Measurements from ENCODE around the gene SMPD4. TPM values are rescaled to one million over a fixed set of nuclear protein-coding genes. Genes with fewer than 3 reads are reported as not detected.
"Not testable (repeated sequence)": the region's sequence is repeated elsewhere in the genome, so short reads cannot be mapped to it uniquely, and the experiment has no call there.

SMPD4 gene, protein sequence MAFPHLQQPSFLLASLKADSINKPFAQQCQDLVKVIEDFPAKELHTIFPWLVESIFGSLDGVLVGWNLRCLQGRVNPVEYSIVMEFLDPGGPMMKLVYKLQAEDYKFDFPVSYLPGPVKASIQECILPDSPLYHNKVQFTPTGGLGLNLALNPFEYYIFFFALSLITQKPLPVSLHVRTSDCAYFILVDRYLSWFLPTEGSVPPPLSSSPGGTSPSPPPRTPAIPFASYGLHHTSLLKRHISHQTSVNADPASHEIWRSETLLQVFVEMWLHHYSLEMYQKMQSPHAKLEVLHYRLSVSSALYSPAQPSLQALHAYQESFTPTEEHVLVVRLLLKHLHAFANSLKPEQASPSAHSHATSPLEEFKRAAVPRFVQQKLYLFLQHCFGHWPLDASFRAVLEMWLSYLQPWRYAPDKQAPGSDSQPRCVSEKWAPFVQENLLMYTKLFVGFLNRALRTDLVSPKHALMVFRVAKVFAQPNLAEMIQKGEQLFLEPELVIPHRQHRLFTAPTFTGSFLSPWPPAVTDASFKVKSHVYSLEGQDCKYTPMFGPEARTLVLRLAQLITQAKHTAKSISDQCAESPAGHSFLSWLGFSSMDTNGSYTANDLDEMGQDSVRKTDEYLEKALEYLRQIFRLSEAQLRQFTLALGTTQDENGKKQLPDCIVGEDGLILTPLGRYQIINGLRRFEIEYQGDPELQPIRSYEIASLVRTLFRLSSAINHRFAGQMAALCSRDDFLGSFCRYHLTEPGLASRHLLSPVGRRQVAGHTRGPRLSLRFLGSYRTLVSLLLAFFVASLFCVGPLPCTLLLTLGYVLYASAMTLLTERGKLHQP
- polyA plus RNA-seq (2013), result 46.4 and 46.6 TPM in 2 replicates

DNA sequence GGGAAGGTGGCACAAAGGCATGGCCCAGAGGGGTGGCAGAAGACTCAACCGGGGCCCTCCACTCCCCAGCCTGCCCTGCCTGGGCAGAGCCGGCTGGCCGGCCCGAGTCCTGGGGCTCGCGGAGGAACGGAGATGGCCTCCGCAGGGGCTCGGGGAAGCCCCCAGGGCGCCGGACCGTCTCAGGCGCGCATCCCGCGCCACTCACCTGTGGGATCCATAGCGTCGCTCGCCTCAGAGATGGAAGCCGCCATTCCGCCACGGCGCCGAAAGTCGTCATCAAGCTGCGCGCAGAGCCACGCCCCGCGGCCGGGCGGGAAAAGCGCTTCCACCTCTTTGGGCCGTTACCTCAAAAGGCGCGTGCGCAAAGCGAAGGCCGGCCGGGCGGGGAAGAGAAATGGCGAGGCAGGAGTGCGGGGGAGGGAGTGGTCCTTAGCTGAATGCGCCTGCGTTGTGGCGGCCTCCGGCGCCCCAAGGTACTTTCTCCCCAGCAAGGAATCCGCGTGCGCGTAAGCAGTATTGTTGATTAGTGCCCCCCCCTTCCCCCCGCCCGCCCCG is at the start of gene SMPD4:
Gene SMPD4 (minus strand): TSS at position 278 of the 555 bp plus-strand sequence. CDS start 5,010 bp downstream, outside the sequence.
- DNase-seq, result peak; percentile 97 to 99
- H3K4me3 ChIP-seq (ENCODE audit: low read depth, low read length), result peak within 1 kb of the TSS; percentile 96
- H2AFZ ChIP-seq (ENCODE audit: insufficient read depth, low read length, poor library complexity), result peak within 1 kb of the TSS; percentile 98
- peaks cover 15 to 16% of the 10 kb centered on the region in 2 experiments for H3K36me3 ChIP-seq (ENCODE audit: control insufficient read depth in 1 of 2, insufficient read depth in 2 of 2, low read length in 2 of 2)
- H3K14ac ChIP-seq (ENCODE audit: low read length), result peak within 1 kb of the TSS; percentile 96
- no peaks in the 10 kb centered on the region for H3K27me3 ChIP-seq (ENCODE audit: insufficient read depth, low read length)
- no peak within 1 kb of the TSS for H3K23ac ChIP-seq (ENCODE audit: low read length)
- H2BK5ac ChIP-seq (ENCODE audit: low read depth, low read length, poor library complexity), result peak within 1 kb of the TSS; percentile 95
- H2AK5ac ChIP-seq (ENCODE audit: low read length), result peak within 1 kb of the TSS; percentile 97
- H3K27ac ChIP-seq (ENCODE audit: low read depth, low read length), result peak within 1 kb of the TSS; percentile 84
- H4K91ac ChIP-seq (ENCODE audit: low read depth, low read length), result peak within 1 kb of the TSS; percentile 94
- H4K8ac ChIP-seq (ENCODE audit: low read depth, low read length), result peak within 1 kb of the TSS; percentile 100
- peak within 1 kb of the TSS; percentile 97 for H3K4ac ChIP-seq (ENCODE audit: low read depth, low read length)
- peak within 1 kb of the TSS; percentile 95 for H2BK120ac ChIP-seq (ENCODE audit: insufficient read depth, low read length, poor library complexity)
- H2BK12ac ChIP-seq (ENCODE audit: low read length), result no peak within 1 kb of the TSS
- H3K4me1 ChIP-seq (ENCODE audit: control insufficient read depth in 1 of 2, insufficient read depth in 2 of 2, low read length in 2 of 2), result peaks cover 5 to 9% of the 10 kb centered on the region in 2 experiments
- no peaks in the 10 kb centered on the region for H3K9me3 ChIP-seq (ENCODE audit: insufficient read depth, low read depth, low read length)
- H3K4me2 ChIP-seq (ENCODE audit: low read length), result peak within 1 kb of the TSS; percentile 85
- peak within 1 kb of the TSS; percentile 94 for H3K9ac ChIP-seq (ENCODE audit: low read length)
- H4K12ac ChIP-seq (ENCODE audit: low read depth, low read length), result peak within 1 kb of the TSS; percentile 95
- peak within 1 kb of the TSS; percentile 99 for H3K18ac ChIP-seq (ENCODE audit: low read length)
- H3K79me2 ChIP-seq (ENCODE audit: control insufficient read depth, insufficient read depth, low read length, poor library complexity), result peaks cover 22% of the 10 kb centered on the region
- WGBS (ENCODE audit: extremely low coverage, insufficient coverage, insufficient read length), result no CpG with 5 or more reads among the region's 55 CpGs
- peaks cover 12% of the 10 kb centered on the region for H3K79me1 ChIP-seq (ENCODE audit: low read length)

DNA sequence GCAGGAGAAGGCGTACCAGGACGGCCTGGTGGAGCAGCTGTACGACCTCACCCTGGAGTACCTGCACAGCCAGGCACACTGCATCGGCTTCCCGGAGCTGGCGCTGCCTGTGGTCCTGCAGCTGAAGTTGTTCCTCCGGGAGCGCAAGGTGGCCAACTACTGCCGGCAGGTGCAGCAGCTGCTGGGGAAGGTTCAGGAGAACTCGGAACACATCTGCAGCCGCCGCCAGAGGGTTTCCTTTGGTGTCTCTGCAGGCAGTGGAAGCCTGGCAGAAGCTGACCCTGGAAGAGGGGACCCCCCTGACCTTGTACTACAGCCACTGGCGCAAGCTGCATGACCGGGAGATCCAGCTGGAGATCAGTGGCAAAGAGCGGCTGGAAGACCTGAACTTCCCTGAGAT is 49.5 kb upstream of the SMPD4 start:
- not testable (repeated sequence) for H3K4ac ChIP-seq (ENCODE audit: low read depth, low read length); H3K4me2 ChIP-seq (ENCODE audit: low read length); H3K4me3 ChIP-seq (ENCODE audit: low read depth, low read length); H3K27me3 ChIP-seq (ENCODE audit: insufficient read depth, low read length); H4K12ac ChIP-seq (ENCODE audit: low read depth, low read length); H3K27ac ChIP-seq (ENCODE audit: low read depth, low read length); H3K36me3 ChIP-seq (ENCODE audit: control insufficient read depth in 1 of 2, insufficient read depth in 2 of 2, low read length in 2 of 2); H3K9ac ChIP-seq (ENCODE audit: low read length); H2BK12ac ChIP-seq (ENCODE audit: low read length); H4K91ac ChIP-seq (ENCODE audit: low read depth, low read length); H3K14ac ChIP-seq (ENCODE audit: low read length); H3K18ac ChIP-seq (ENCODE audit: low read length); H3K9me3 ChIP-seq (ENCODE audit: insufficient read depth, low read depth, low read length); H3K23ac ChIP-seq (ENCODE audit: low read length); H3K4me1 ChIP-seq (ENCODE audit: control insufficient read depth in 1 of 2, insufficient read depth in 2 of 2, low read length in 2 of 2); H2AFZ ChIP-seq (ENCODE audit: insufficient read depth, low read length, poor library complexity); H3K79me1 ChIP-seq (ENCODE audit: low read length); H2BK120ac ChIP-seq (ENCODE audit: insufficient read depth, low read length, poor library complexity); H2BK5ac ChIP-seq (ENCODE audit: low read depth, low read length, poor library complexity); DNase-seq; H2AK5ac ChIP-seq (ENCODE audit: low read length); H4K8ac ChIP-seq (ENCODE audit: low read depth, low read length); H3K79me2 ChIP-seq (ENCODE audit: control insufficient read depth, insufficient read depth, low read length, poor library complexity)
- WGBS (ENCODE audit: extremely low coverage, insufficient coverage, insufficient read length), result no CpG with 5 or more reads among the region's 15 CpGs

DNA sequence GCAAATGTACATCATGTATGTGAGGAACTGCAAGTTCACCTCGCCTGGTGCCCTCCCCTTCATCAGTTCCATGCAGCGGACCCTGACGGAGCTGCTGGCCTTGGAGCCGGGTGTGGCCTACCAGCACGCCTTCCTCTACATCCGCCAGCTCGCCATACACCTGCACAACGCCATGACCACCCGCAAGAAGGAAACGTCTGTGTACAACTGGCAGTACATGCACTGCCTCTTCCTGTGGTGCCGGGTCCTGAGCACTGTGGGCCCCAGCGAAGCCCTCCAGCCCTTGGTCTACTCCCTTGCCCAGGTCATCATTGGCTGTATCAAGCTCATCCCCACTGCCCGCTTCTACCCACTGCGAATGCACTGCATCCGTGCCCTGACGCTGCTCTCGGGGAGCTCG is 49.0 kb upstream of the SMPD4 start:
- H3K9ac ChIP-seq (ENCODE audit: low read length); H3K4me2 ChIP-seq (ENCODE audit: low read length); H3K79me2 ChIP-seq (ENCODE audit: control insufficient read depth, insufficient read depth, low read length, poor library complexity); H3K9me3 ChIP-seq (ENCODE audit: insufficient read depth, low read depth, low read length); H2AK5ac ChIP-seq (ENCODE audit: low read length); H2BK5ac ChIP-seq (ENCODE audit: low read depth, low read length, poor library complexity); H3K4me1 ChIP-seq (ENCODE audit: control insufficient read depth in 1 of 2, insufficient read depth in 2 of 2, low read length in 2 of 2); H3K27me3 ChIP-seq (ENCODE audit: insufficient read depth, low read length); H2BK120ac ChIP-seq (ENCODE audit: insufficient read depth, low read length, poor library complexity); H3K27ac ChIP-seq (ENCODE audit: low read depth, low read length); H2AFZ ChIP-seq (ENCODE audit: insufficient read depth, low read length, poor library complexity); H3K36me3 ChIP-seq (ENCODE audit: control insufficient read depth in 1 of 2, insufficient read depth in 2 of 2, low read length in 2 of 2); DNase-seq; H3K14ac ChIP-seq (ENCODE audit: low read length); H4K12ac ChIP-seq (ENCODE audit: low read depth, low read length); H4K91ac ChIP-seq (ENCODE audit: low read depth, low read length); H3K79me1 ChIP-seq (ENCODE audit: low read length); H4K8ac ChIP-seq (ENCODE audit: low read depth, low read length); H3K4me3 ChIP-seq (ENCODE audit: low read depth, low read length); H3K23ac ChIP-seq (ENCODE audit: low read length); H3K18ac ChIP-seq (ENCODE audit: low read length); H3K4ac ChIP-seq (ENCODE audit: low read depth, low read length); H2BK12ac ChIP-seq (ENCODE audit: low read length): not testable (repeated sequence)
- no CpG with 5 or more reads among the region's 18 CpGs for WGBS (ENCODE audit: extremely low coverage, insufficient coverage, insufficient read length)

DNA sequence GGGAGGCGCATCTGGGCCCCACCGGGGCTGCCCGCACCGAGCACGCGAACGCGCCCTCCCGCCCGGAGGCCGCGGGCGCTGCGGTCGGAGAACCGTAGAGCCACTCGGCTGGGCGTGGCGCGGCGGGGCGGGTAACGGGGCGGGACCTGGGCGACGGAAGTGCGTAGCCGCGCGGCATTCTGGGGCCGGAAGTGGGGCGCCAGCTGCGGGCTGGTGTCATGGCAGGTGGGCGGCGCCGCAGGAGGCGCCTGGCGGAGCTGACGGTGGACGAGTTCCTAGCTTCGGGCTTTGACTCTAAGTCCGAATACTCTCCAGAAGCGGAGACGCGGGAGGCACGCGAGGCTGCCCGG is 47.7 kb upstream of the SMPD4 start:
- not testable (repeated sequence) for H3K18ac ChIP-seq (ENCODE audit: low read length); H3K27ac ChIP-seq (ENCODE audit: low read depth, low read length); H3K36me3 ChIP-seq (ENCODE audit: control insufficient read depth in 1 of 2, insufficient read depth in 2 of 2, low read length in 2 of 2); H3K9me3 ChIP-seq (ENCODE audit: insufficient read depth, low read depth, low read length); H3K4me3 ChIP-seq (ENCODE audit: low read depth, low read length); H4K12ac ChIP-seq (ENCODE audit: low read depth, low read length); H4K8ac ChIP-seq (ENCODE audit: low read depth, low read length); H3K79me1 ChIP-seq (ENCODE audit: low read length); H2AFZ ChIP-seq (ENCODE audit: insufficient read depth, low read length, poor library complexity); H3K23ac ChIP-seq (ENCODE audit: low read length); H2BK5ac ChIP-seq (ENCODE audit: low read depth, low read length, poor library complexity); H3K79me2 ChIP-seq (ENCODE audit: control insufficient read depth, insufficient read depth, low read length, poor library complexity); H3K4me1 ChIP-seq (ENCODE audit: control insufficient read depth in 1 of 2, insufficient read depth in 2 of 2, low read length in 2 of 2); H4K91ac ChIP-seq (ENCODE audit: low read depth, low read length); H3K27me3 ChIP-seq (ENCODE audit: insufficient read depth, low read length); H3K4me2 ChIP-seq (ENCODE audit: low read length); H3K9ac ChIP-seq (ENCODE audit: low read length); H2BK12ac ChIP-seq (ENCODE audit: low read length); H3K4ac ChIP-seq (ENCODE audit: low read depth, low read length); H3K14ac ChIP-seq (ENCODE audit: low read length); H2AK5ac ChIP-seq (ENCODE audit: low read length); H2BK120ac ChIP-seq (ENCODE audit: insufficient read depth, low read length, poor library complexity)
- peak; percentile 83 to 86 for DNase-seq
- no CpG with 5 or more reads among the region's 48 CpGs for WGBS (ENCODE audit: extremely low coverage, insufficient coverage, insufficient read length)

All from trophoblast cell (in vitro differentiated cells and primary cell).